HepG2 (cell line): ENCODE results near the gene GABARAPL2. TPM values are rescaled to one million over a fixed set of nuclear protein-coding genes. Genes with fewer than 3 reads are reported as not detected.
A peak's percentile ranks its signal among the peaks of the same experiment; 100 is the strongest.

Experiments used
- CBX1 ChIP-seq: IDR thresholded peaks from one replicate; pipeline ENCODE4 v1.6.1; 2016; ENCODE audit warnings: antibody characterized with exemption, low read depth
- HMGA1 ChIP-seq: sonication (generic); formaldehyde crosslinking; conservative IDR thresholded peaks from 2 replicates; pipeline ENCODE4 v1.4.0; 2020; ENCODE audit warnings: missing genetic modification reagents
- PHF20 ChIP-seq: sonication (generic); formaldehyde crosslinking; IDR thresholded peaks from 2 replicates; pipeline ENCODE4 v1.5.0; 2020; ENCODE audit warnings: mild to moderate bottlenecking, missing genetic modification reagents
- PRMT3 ChIP-seq: sonication (generic); formaldehyde crosslinking; IDR thresholded peaks from 2 replicates; pipeline ENCODE4 v1.8.1; 2022; ENCODE audit warnings: low read depth, mild to moderate bottlenecking, moderate library complexity, missing genetic modification reagents, borderline replicate concordance
- PTBP1 ChIP-seq: fragments of 200-400 bp; formaldehyde crosslinking; IDR thresholded peaks from 2 replicates; pipeline ENCODE4 v1.6.1; 2018; ENCODE audit warnings: low read length, low read depth; ENCODE audit not compliant: poor library complexity, severe bottlenecking
- RXRB ChIP-seq: IDR thresholded peaks from 2 replicates; pipeline ENCODE4 v1.6.1; 2016; ENCODE audit warnings: borderline replicate concordance, missing genetic modification reagents, missing compliant biosample characterization
- SMARCC2 ChIP-seq: fragments of 450-650 bp; IDR thresholded peaks from 2 replicates; pipeline ENCODE4 v1.6.1; 2017; ENCODE audit warnings: antibody characterized with exemption, mild to moderate bottlenecking
- SMYD3 ChIP-seq: sonication (generic); formaldehyde crosslinking; IDR thresholded peaks from 2 replicates; pipeline ENCODE4 v1.8.1; 2023; ENCODE audit warnings: mild to moderate bottlenecking, missing genetic modification reagents
- SNRNP70 ChIP-seq: fragments of 200-400 bp; formaldehyde crosslinking; IDR thresholded peaks from 2 replicates; pipeline ENCODE4 v1.6.1; 2017; ENCODE audit warnings: mild to moderate bottlenecking, low read depth, low read length, moderate library complexity
- ZNF260 ChIP-seq: sonication (generic); formaldehyde crosslinking; IDR thresholded peaks from 2 replicates; pipeline ENCODE4 v1.4.0; 2020; ENCODE audit warnings: missing genetic modification reagents, low read depth, mild to moderate bottlenecking, borderline replicate concordance
- ZZZ3 ChIP-seq: sonication (generic); formaldehyde crosslinking; IDR thresholded peaks from 2 replicates; pipeline ENCODE4 v1.4.0; 2020; ENCODE audit warnings: missing genetic modification reagents, mild to moderate bottlenecking, borderline replicate concordance
- polyA plus RNA-seq, 8 experiments: library from polyadenylated mRNA; depleted of rRNA in 3 of 8; stranded (reverse) in 7 of 8; unstranded in 1 of 8; fragments of >200 nt; fragmentation: Illumina TruSeq in 4 of 8; extraction: Trizol in 4 of 8; gene quantifications; 2 replicates each; pipeline versions ENCODE4 v1.2.1 to v1.2.3, GENCODE V29; 2011 to 2016; ENCODE audit warnings: low read depth in 4 of 8, missing spikeins in 1 of 8, mixed read lengths in 1 of 8; ENCODE audit not compliant: insufficient read depth in 1 of 8
- total RNA-seq, 5 experiments: library from RNA; depleted of rRNA; stranded (reverse); fragments of >200 nt; fragmentation: Illumina TruSeq; extraction: Trizol; gene quantifications; 2 replicates each; pipeline ENCODE4 v1.2.3, GENCODE V29; 2016; ENCODE audit warnings: low read depth in 1 of 5
- TF ChIP-seq, protein P1 (sequence below): sonication (generic); formaldehyde crosslinking; IDR thresholded peaks from 2 replicates; pipeline ENCODE4 v1.4.0; 2020; ENCODE audit warnings: mild to moderate bottlenecking, missing genetic modification reagents
- TF ChIP-seq, protein P2 (sequence below): sonication (generic); formaldehyde crosslinking; IDR thresholded peaks from 2 replicates; pipeline ENCODE4 v1.8.0; 2023; ENCODE audit warnings: mild to moderate bottlenecking, missing genetic modification reagents
- TF ChIP-seq, protein P3 (sequence below): sonication (generic); formaldehyde crosslinking; IDR thresholded peaks from 2 replicates; pipeline ENCODE4 v1.5.0; 2020; ENCODE audit warnings: missing genetic modification reagents
- TF ChIP-seq, protein P4 (sequence below): sonication (generic); formaldehyde crosslinking; IDR thresholded peaks from 2 replicates; pipeline ENCODE4 v1.5.1; 2020; ENCODE audit warnings: mild to moderate bottlenecking, missing genetic modification reagents, borderline replicate concordance
- TF ChIP-seq, protein P5 (sequence below): sonication (generic); formaldehyde crosslinking; IDR thresholded peaks from 2 replicates; pipeline ENCODE4 v1.4.0; 2020; ENCODE audit warnings: mild to moderate bottlenecking, missing genetic modification reagents
- TF ChIP-seq, protein P6 (sequence below): sonication (generic); formaldehyde crosslinking; IDR thresholded peaks from 2 replicates; pipeline ENCODE4 v1.5.1; 2020; ENCODE audit warnings: mild to moderate bottlenecking, missing genetic modification reagents
- TF ChIP-seq, protein P7 (sequence below): sonication (generic); formaldehyde crosslinking; IDR thresholded peaks from 2 replicates; pipeline ENCODE4 v1.8.1; 2023; ENCODE audit warnings: mild to moderate bottlenecking, missing genetic modification reagents

The GABARAPL2 gene
- total and polyA plus RNA-seq, 2 of the 13 experiments (the other 11 are each of a cell fraction or from before 2014, with no cell fraction given): 76.4 to 83.0 TPM

DNA sequence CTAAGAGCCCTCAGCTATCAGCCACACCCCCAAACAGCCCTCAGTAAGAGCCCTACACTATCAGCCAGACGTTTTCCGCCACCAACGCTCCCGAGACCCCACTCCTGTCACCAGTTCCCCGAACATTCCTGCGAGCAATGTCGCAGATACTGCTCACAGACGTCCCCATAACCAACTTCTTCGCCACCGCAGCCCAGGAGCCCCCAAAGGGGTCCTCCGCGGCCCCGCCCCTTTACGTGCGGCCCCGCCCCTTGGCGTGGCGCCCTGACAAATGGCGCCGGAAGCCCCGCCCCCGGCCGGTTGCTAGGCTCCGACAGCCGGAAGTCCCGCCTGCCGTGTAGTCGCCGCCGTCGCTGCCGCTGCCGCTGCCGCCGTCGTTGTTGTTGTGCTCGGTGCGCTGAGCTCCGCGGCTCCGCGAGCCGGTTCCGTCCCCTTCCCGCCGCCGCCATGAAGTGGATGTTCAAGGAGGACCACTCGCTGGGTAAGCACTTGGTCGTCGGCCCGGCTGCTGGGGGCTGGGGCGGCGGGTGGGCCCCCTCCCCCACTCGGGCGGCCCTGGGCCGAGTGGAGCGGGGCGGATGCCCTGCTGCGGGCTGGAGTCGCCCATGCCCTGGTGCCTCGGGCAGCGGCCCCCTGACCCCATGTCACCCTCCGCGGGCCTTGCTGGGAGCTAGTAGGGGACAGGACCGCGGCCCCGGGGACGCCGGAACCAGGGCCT, at the start of gene GABARAPL2 (continued):
- TF ChIP-seq, protein P1, sequence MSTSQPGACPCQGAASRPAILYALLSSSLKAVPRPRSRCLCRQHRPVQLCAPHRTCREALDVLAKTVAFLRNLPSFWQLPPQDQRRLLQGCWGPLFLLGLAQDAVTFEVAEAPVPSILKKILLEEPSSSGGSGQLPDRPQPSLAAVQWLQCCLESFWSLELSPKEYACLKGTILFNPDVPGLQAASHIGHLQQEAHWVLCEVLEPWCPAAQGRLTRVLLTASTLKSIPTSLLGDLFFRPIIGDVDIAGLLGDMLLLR (CRISPR knock-in tag): no peak
- TF ChIP-seq PTBP1 (no peak), PRMT3 (CRISPR knock-in tag) (no peak), RXRB (CRISPR knock-in tag) (0 out of 2 replicates have a peak, but pooled peaks have one; percentile 32), ZNF260 (CRISPR knock-in tag) (0 out of 2 replicates have a peak, but pooled peaks have one; percentile 58), SNRNP70 (no peak), SMYD3 (CRISPR knock-in tag) (no peak), PHF20 (peak; percentile 75), HMGA1 (CRISPR knock-in tag) (no peak), SMARCC2 (no peak), CBX1 (no peak), ZZZ3 (no peak)
- TF ChIP-seq, protein P2, sequence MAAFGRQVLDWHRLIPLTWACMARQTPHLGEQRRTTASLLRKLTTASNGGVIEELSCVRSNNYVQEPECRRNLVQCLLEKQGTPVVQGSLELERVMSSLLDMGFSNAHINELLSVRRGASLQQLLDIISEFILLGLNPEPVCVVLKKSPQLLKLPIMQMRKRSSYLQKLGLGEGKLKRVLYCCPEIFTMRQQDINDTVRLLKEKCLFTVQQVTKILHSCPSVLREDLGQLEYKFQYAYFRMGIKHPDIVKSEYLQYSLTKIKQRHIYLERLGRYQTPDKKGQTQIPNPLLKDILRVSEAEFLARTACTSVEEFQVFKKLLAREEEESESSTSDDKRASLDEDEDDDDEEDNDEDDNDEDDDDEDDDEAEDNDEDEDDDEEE (CRISPR knock-in tag): no peak
- TF ChIP-seq, protein P3, sequence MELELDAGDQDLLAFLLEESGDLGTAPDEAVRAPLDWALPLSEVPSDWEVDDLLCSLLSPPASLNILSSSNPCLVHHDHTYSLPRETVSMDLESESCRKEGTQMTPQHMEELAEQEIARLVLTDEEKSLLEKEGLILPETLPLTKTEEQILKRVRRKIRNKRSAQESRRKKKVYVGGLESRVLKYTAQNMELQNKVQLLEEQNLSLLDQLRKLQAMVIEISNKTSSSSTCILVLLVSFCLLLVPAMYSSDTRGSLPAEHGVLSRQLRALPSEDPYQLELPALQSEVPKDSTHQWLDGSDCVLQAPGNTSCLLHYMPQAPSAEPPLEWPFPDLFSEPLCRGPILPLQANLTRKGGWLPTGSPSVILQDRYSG (CRISPR knock-in tag): no peak
- TF ChIP-seq, protein P4, sequence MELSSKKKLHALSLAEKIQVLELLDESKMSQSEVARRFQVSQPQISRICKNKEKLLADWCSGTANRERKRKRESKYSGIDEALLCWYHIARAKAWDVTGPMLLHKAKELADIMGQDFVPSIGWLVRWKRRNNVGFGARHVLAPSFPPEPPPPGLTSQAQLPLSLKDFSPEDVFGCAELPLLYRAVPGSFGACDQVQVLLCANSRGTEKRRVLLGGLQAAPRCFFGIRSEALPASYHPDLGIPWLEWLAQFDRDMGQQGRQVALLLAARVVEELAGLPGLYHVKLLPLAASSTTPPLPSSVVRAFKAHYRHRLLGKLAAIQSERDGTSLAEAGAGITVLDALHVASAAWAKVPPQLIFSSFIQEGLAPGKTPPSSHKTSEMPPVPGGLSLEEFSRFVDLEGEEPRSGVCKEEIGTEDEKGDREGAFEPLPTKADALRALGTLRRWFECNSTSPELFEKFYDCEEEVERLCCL (CRISPR knock-in tag): peak; percentile 87; the same call in 1 of the 2 replicates
- TF ChIP-seq, protein P5, sequence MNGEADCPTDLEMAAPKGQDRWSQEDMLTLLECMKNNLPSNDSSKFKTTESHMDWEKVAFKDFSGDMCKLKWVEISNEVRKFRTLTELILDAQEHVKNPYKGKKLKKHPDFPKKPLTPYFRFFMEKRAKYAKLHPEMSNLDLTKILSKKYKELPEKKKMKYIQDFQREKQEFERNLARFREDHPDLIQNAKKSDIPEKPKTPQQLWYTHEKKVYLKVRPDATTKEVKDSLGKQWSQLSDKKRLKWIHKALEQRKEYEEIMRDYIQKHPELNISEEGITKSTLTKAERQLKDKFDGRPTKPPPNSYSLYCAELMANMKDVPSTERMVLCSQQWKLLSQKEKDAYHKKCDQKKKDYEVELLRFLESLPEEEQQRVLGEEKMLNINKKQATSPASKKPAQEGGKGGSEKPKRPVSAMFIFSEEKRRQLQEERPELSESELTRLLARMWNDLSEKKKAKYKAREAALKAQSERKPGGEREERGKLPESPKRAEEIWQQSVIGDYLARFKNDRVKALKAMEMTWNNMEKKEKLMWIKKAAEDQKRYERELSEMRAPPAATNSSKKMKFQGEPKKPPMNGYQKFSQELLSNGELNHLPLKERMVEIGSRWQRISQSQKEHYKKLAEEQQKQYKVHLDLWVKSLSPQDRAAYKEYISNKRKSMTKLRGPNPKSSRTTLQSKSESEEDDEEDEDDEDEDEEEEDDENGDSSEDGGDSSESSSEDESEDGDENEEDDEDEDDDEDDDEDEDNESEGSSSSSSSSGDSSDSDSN (CRISPR knock-in tag): peak; percentile 62; the same call in 1 of the 2 replicates
- TF ChIP-seq, protein P6, sequence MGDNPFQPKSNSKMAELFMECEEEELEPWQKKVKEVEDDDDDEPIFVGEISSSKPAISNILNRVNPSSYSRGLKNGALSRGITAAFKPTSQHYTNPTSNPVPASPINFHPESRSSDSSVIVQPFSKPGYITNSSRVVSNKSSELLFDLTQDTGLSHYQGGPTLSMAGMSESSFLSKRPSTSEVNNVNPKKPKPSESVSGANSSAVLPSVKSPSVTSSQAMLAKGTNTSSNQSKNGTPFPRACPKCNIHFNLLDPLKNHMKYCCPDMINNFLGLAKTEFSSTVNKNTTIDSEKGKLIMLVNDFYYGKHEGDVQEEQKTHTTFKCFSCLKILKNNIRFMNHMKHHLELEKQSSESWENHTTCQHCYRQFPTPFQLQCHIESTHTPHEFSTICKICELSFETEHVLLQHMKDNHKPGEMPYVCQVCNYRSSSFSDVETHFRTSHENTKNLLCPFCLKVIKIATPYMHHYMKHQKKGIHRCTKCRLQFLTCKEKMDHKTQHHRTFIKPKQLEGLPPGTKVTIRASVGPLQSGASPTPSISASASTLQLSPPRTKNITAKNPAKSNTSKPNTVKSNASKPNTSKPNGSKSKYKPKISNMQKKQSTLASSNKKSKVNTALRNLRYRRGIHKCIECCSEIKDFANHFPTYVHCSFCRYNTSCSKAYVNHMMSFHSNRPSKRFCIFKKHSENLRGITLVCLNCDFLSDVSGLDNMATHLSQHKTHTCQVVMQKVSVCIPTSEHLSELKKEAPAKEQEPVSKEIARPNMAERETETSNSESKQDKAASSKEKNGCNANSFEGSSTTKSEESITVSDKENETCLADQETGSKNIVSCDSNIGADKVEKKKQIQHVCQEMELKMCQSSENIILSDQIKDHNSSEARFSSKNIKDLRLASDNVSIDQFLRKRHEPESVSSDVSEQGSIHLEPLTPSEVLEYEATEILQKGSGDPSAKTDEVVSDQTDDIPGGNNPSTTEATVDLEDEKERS (CRISPR knock-in tag): 0 out of 2 replicates have a peak, but pooled peaks have one; percentile 73
- TF ChIP-seq, protein P7, sequence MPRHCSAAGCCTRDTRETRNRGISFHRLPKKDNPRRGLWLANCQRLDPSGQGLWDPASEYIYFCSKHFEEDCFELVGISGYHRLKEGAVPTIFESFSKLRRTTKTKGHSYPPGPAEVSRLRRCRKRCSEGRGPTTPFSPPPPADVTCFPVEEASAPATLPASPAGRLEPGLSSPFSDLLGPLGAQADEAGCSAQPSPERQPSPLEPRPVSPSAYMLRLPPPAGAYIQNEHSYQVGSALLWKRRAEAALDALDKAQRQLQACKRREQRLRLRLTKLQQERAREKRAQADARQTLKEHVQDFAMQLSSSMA: no peak; the same call in 1 of the 2 replicates
